Activated CD4-positive, alpha-beta memory T cell treated with anti-CD3 and anti-CD28 coated beads, Interleukin-2, amount 10 ng/mL, durations not matched to agents 7 days and 5 days (primary cell): ENCODE measurements around the gene KIF12. TPM values are rescaled to one million over a fixed set of nuclear protein-coding genes. Genes with fewer than 3 reads are reported as not detected.

Experiments used
- CTCF ChIA-PET: fragments of 350-600 bp; sonication (Branson Sonifier 250); formaldehyde crosslinking; loops from one replicate; lab custom pipeline; 2021; ENCODE audit warnings: antibody characterized with exemption, inconsistent platforms; lab: Charles Lee
- POLR2A ChIA-PET: fragments of 350-600 bp; sonication (Branson Sonifier 250); formaldehyde crosslinking; loops from one replicate; lab custom pipeline; 2021; ENCODE audit warnings: antibody characterized with exemption; lab: Charles Lee
- DNase-seq: peaks from one replicate; pipeline ENCODE4 v3.0.0-alpha.2; 2020
- H3K27ac Mint-ChIP-seq: one replicate; pipeline ENCODE4 v1.8.0; 2021; ENCODE audit warnings: mild to moderate bottlenecking, mixed read lengths
- H3K27me3 Mint-ChIP-seq: one replicate; pipeline ENCODE4 v1.8.0; 2021; ENCODE audit warnings: mixed read lengths
- H3K36me3 Mint-ChIP-seq: one replicate; pipeline ENCODE4 v1.8.0; 2021; ENCODE audit warnings: low read depth, mixed read lengths
- H3K4me1 Mint-ChIP-seq: one replicate; pipeline ENCODE4 v1.8.0; 2021; ENCODE audit warnings: mixed read lengths
- H3K4me3 Mint-ChIP-seq: one replicate; pipeline ENCODE4 v1.8.0; 2021; ENCODE audit warnings: mild to moderate bottlenecking, mixed read lengths
- H3K9me3 Mint-ChIP-seq: one replicate; pipeline ENCODE4 v1.8.0; 2021; ENCODE audit warnings: mixed read lengths
- total RNA-seq, 2 experiments: library from RNA; stranded (reverse); gene quantifications; one replicate each; pipeline ENCODE4 v1.2.3, GENCODE V29; 2021

KIF12 gene
- not detected for total RNA-seq

GRCh38 chr9:114098936-114099668, at the start of gene KIF12:
TSS of gene KIF12 (minus strand) at chr9:114099292. CDS start at chr9:114099276, 16 bp downstream.
- Mint-ChIP-seq H3K36me3 (no peaks in the 10 kb centered on the region), H3K27me3 (peaks cover 20% of the 10 kb centered on the region), H3K4me3 (no peak within 1 kb of the TSS), H3K4me1 (peaks cover 7% of the 10 kb centered on the region), H3K27ac (no peak within 1 kb of the TSS), H3K9me3 (no peaks in the 10 kb centered on the region)
- no peak for DNase-seq
- ChIA-PET POLR2A (interaction anchor here (1.2 kb wide), 1 partner anchor 10 kb away, joined by 3 read pairs; no protein-coding TSS in a partner anchor), CTCF (interaction anchor here (1.2 to 1.6 kb wide), 2 partner anchors 9 to 16 kb away, joined by 3 to 4 read pairs; no protein-coding TSS in a partner anchor)

- POLR2A ChIA-PET, result no interaction called here
- Mint-ChIP-seq H3K9me3 (no peaks in the 10 kb centered on the region), H3K4me3 (no peak overlapping the region), H3K4me1 (no peaks in the 10 kb centered on the region), H3K27ac (no peak overlapping the region), H3K36me3 (no peaks in the 10 kb centered on the region), H3K27me3 (peaks cover 6% of the 10 kb centered on the region)
- CTCF ChIA-PET, result interaction anchor here (0.8 kb wide), 1 partner anchor 38 kb away, joined by 3 read pairs; no protein-coding TSS in a partner anchor
- no peak for DNase-seq
Observed at GRCh38 chr9:114146735-114147134, 47.6 kb upstream of the KIF12 start.

- no peak for DNase-seq
Observed at GRCh38 chr9:114143234-114143633, 44.1 kb upstream of the KIF12 start.

DNA sequence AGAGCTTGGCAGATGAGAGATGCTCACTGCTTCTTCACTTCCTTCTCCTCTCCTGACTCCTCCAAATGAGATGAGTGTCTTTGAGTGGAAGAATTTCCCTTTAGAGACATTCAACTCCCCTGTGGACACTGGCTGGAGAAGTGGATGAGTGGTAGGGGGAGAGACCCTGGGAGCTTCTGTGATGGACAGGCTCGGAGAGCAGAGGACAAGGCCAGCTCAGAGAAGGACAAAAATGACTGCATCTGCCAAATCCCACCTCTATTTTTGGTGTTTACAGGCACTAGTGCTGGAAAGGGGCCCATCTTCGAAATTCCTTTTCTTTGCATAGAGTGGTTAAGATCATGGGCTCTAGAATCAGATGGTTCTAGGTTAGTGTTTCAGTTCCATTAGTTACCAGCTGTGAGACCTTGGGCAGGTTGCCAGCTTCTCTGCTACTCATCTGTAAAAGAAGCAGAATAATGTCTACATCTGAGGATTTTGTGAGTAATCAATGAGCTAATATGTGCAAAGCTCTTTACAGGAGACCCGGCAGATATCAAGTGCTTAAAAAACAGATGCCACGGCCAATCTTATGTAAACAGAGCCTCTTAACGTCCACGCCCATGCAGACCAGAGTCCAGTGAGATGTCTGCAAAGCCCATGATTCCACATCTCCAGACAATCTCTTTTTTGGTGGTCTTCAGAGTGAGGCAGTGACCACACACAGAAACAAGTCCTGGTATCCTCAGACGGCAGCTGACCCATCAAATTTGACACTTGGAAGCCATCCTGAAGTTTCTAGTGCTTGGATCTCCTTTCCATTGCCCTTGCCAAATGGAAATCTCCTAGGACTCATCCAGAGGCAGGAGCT, 42.7 kb upstream of the KIF12 start:
- Mint-ChIP-seq H3K9me3 (no peaks in the 10 kb centered on the region), H3K27me3 (peaks cover 7% of the 10 kb centered on the region), H3K36me3 (no peaks in the 10 kb centered on the region), H3K27ac (no peak overlapping the region), H3K4me3 (no peak overlapping the region), H3K4me1 (no peaks in the 10 kb centered on the region)
- DNase-seq, result no peak
- CTCF ChIA-PET, result interaction anchor here (1.5 to 3.4 kb wide), 3 partner anchors 13 to 59 kb away, joined by 4 to 14 read pairs (median 9); partner anchors contain the start of gene COL27A1
- POLR2A ChIA-PET, result interaction anchor here (0.5 kb wide), 1 partner anchor 265 kb away, joined by 3 read pairs; no protein-coding TSS in a partner anchor

More at GRCh38 chr9:114143234-114143633, 44.1 kb upstream of the KIF12 start:
- CTCF ChIA-PET, result interaction anchor here (3.4 kb wide), 1 partner anchor 36 kb away, joined by 14 read pairs; no protein-coding TSS in a partner anchor
- H3K36me3 Mint-ChIP-seq, result no peaks in the 10 kb centered on the region
- no peak overlapping the region for H3K27ac Mint-ChIP-seq
- H3K27me3 Mint-ChIP-seq, result peaks cover 9% of the 10 kb centered on the region
- no peaks in the 10 kb centered on the region for H3K4me1 Mint-ChIP-seq
- POLR2A ChIA-PET, result no interaction called here
- H3K4me3 Mint-ChIP-seq, result no peak overlapping the region
- H3K9me3 Mint-ChIP-seq, result no peaks in the 10 kb centered on the region

GRCh38 chr9:114140850-114141249, 41.8 kb upstream of the KIF12 start:
- CTCF ChIA-PET, result interaction anchor here (1.2 to 3.4 kb wide), 3 partner anchors 14 to 150 kb away, joined by 3 to 14 read pairs (median 9); partner anchors contain the start of gene COL27A1
- no peak for DNase-seq
- Mint-ChIP-seq H3K27me3 (peaks cover 7% of the 10 kb centered on the region), H3K9me3 (no peaks in the 10 kb centered on the region), H3K4me1 (no peaks in the 10 kb centered on the region), H3K27ac (no peak overlapping the region), H3K36me3 (no peaks in the 10 kb centered on the region), H3K4me3 (no peak overlapping the region)
- POLR2A ChIA-PET, result no interaction called here

- H3K27me3 Mint-ChIP-seq, result peaks cover 9% of the 10 kb centered on the region
- ChIA-PET POLR2A (no interaction called here), CTCF (interaction anchor here (0.9 to 3.4 kb wide), 3 partner anchors 14 to 151 kb away, joined by 3 to 14 read pairs (median 3); partner anchors contain the start of gene COL27A1)
- H3K4me3 Mint-ChIP-seq, result no peak overlapping the region
- H3K4me1 Mint-ChIP-seq, result no peaks in the 10 kb centered on the region
- no peak overlapping the region for H3K27ac Mint-ChIP-seq
- no peaks in the 10 kb centered on the region for H3K36me3 Mint-ChIP-seq
- no peak for DNase-seq
- H3K9me3 Mint-ChIP-seq, result no peaks in the 10 kb centered on the region
Observed at GRCh38 chr9:114140401-114140800, 41.3 kb upstream of the KIF12 start.

DNA sequence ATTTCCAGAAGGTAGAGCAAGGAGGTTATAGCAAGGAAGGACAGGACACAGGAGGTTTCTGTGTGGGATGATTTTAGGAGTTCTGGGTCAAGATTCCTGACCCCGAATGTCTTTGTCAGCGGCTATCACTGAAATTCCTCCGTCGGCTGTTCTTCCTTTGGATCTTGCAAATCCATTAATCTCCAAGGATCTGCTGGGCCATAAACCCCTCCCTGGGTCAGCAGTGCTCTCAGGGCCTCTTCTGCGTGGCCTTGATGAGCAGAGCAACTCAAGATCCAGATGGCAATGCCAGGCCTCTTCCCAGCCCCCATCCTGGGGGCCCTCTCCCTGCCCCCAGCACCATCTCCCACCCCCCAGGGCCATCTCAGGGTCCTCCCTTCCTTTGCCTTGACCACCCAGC, 40.0 kb upstream of the KIF12 start:
- peaks cover 13% of the 10 kb centered on the region for H3K27me3 Mint-ChIP-seq
- H3K4me3 Mint-ChIP-seq, result no peak overlapping the region
- H3K4me1 Mint-ChIP-seq, result no peaks in the 10 kb centered on the region
- no peaks in the 10 kb centered on the region for H3K36me3 Mint-ChIP-seq
- POLR2A ChIA-PET, result no interaction called here
- CTCF ChIA-PET, result interaction anchor here (1.0 kb wide), 1 partner anchor 56 kb away, joined by 4 read pairs; no protein-coding TSS in a partner anchor
- DNase-seq, result no peak
- H3K9me3 Mint-ChIP-seq, result no peaks in the 10 kb centered on the region
- H3K27ac Mint-ChIP-seq, result no peak overlapping the region

DNA sequence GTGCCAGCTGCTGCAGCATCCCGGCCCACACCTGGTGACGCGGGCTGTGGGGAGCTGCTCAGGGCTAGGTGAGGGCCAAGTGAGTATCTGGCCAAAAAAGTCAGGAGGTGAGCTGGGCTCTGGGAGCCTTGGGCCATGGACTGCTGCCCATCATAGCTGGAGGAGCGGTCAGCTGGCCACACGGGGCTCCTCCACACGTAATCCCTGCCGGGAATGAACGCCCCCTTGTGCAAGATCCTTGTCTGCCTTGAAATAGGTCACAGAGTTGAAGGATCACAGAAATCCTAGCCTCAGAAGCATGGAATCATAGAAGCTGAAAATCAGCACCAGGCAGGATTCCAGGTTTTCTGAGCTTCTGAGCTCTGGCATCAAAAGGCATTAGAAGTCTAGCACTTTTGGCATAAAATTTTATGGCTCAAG, 39.5 kb upstream of the KIF12 start:
- H3K9me3 Mint-ChIP-seq, result no peaks in the 10 kb centered on the region
- no peak overlapping the region for H3K27ac Mint-ChIP-seq
- DNase-seq, result no peak
- peaks cover 13% of the 10 kb centered on the region for H3K27me3 Mint-ChIP-seq
- no peak overlapping the region for H3K4me3 Mint-ChIP-seq
- H3K4me1 Mint-ChIP-seq, result no peaks in the 10 kb centered on the region
- POLR2A ChIA-PET, result no interaction called here
- CTCF ChIA-PET, result interaction anchor here (1.0 kb wide), 1 partner anchor 56 kb away, joined by 4 read pairs; no protein-coding TSS in a partner anchor
- no peaks in the 10 kb centered on the region for H3K36me3 Mint-ChIP-seq

DNA sequence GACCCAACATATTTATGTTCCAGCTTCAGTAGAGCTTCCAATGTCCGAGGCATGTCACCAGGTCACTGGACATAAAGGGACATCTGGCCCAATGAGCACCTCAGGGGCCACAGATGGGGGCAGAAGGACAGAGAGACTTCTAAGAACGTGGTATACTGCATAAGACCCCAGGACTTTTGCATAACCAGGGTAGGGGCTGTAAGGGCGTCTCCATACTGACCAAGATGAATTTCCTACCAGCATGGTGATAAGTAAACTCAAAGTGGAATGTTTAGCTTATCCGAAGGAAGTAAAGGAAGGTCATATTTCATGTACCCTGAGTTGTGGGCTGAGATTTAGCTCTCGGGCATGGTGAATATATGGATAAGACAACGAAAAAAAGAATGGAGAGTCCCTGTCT, 38.7 kb upstream of the KIF12 start:
- Mint-ChIP-seq H3K36me3 (no peaks in the 10 kb centered on the region), H3K27me3 (peaks cover 12% of the 10 kb centered on the region), H3K27ac (no peak overlapping the region), H3K4me1 (no peaks in the 10 kb centered on the region), H3K9me3 (no peaks in the 10 kb centered on the region), H3K4me3 (no peak overlapping the region)
- DNase-seq, result no peak
- POLR2A ChIA-PET, result no interaction called here
- CTCF ChIA-PET, result interaction anchor here (1.0 kb wide), 1 partner anchor 55 kb away, joined by 4 read pairs; no protein-coding TSS in a partner anchor

DNA sequence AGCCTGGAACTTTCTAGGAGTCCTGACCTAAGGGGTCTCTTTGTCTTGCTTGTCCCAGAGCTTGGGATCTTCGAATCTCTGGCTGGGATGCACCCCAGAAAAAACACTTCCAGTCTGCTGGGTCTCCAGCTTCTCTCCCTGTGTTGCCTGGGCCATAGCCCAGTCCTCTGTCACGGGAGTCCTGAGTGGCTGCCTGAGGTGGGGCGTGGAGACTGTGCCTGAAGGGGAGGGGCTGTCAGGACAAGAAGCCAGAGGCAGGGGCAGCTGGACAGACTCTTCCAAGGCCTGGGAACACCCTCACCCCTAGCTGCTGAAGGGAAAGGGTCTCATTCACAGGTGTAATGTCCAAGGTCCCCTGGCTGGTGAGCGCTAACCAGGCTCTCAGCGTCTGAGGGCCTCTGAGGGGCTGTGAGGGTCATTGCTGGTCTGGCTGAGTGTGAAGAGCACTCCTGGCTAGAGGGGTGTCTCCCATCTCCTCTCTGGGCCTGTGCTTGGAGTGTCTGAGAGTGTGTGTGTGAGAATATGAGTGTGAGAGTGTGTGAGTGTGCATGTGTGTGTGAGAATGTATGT, 35.8 kb upstream of the KIF12 start:
- CTCF ChIA-PET, result no interaction called here
- no peak overlapping the region for H3K27ac Mint-ChIP-seq

GRCh38 chr9:114132550-114132918, 33.4 kb upstream of the KIF12 start:
- no peaks in the 10 kb centered on the region for H3K36me3 Mint-ChIP-seq
- H3K27me3 Mint-ChIP-seq, result peaks cover 13% of the 10 kb centered on the region
- no peaks in the 10 kb centered on the region for H3K4me1 Mint-ChIP-seq
- H3K27ac Mint-ChIP-seq, result no peak overlapping the region
- POLR2A ChIA-PET, result no interaction called here
- CTCF ChIA-PET, result interaction anchor here (2.1 kb wide), 1 partner anchor 159 kb away, joined by 5 read pairs; no protein-coding TSS in a partner anchor
- no peak for DNase-seq
- H3K9me3 Mint-ChIP-seq, result no peaks in the 10 kb centered on the region
- H3K4me3 Mint-ChIP-seq, result no peak overlapping the region

More for the DNA sequence above, 35.8 kb upstream of the KIF12 start:
- no peak for DNase-seq
- no peaks in the 10 kb centered on the region for H3K9me3 Mint-ChIP-seq
- no peaks in the 10 kb centered on the region for H3K4me1 Mint-ChIP-seq
- H3K4me3 Mint-ChIP-seq, result no peak overlapping the region
- POLR2A ChIA-PET, result no interaction called here
- H3K36me3 Mint-ChIP-seq, result no peaks in the 10 kb centered on the region
- H3K27me3 Mint-ChIP-seq, result peaks cover 13% of the 10 kb centered on the region

- Mint-ChIP-seq H3K9me3 (no peaks in the 10 kb centered on the region), H3K4me3 (no peak overlapping the region), H3K27me3 (peaks cover 12% of the 10 kb centered on the region), H3K4me1 (no peaks in the 10 kb centered on the region), H3K36me3 (no peaks in the 10 kb centered on the region), H3K27ac (no peak overlapping the region)
- ChIA-PET CTCF (interaction anchor here (2.1 kb wide), 1 partner anchor 159 kb away, joined by 5 read pairs; no protein-coding TSS in a partner anchor), POLR2A (no interaction called here)
- DNase-seq, result no peak
Observed at GRCh38 chr9:114131808-114132549, 32.9 kb upstream of the KIF12 start.
